ENCODE results near the gene CACNA1S. TPM values are rescaled to one million over a fixed set of nuclear protein-coding genes. Genes with fewer than 3 reads are reported as not detected.

Gene CACNA1S
- total and polyA plus RNA-seq, 2 of the 13 experiments (the other 11 are each of a cell fraction or from before 2014, with no cell fraction given): not detected

DNA sequence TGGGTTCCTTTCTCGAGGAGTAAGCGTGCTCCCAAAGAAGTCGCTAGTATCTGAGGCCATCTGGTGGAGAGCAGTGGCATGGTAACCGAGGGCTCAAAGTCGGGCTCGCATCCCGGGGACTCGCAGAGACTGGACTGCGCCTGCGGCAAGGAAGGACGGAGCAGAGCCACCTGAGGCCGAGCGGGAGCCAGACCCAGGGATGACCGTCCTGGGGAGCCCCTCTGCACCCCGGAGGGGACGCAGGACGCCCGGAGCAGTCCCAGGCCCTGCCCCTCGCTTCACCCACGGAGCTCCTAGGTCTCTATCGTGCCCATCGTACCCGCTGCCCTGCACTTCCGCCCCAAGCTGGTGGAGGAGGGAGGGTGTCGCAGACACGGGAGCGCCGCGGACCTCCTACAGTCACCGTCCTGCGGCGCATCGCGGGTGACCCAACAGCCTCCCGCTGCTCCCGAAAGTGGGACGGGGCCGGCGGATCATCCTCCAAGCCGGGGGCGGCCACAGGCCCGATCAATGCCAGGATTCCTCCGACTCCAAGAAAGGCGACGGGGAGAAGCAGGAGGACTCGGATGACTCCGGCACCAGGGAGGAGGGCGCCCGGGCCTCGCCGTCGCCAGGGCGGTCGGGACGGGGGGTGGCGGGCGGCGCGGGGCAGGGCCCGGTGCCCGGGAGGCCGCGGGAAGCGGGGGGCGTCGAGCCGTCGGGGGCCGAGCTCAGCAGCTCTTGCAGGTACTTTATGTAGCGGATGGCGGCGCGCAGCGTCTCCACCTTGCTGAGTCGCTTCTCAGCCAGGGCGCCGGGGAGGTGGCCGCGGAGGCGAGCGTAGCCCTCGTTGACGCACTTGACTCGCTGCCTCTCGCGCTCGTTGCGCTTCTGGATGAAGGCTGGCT is 2.3 kb upstream of the CACNA1S start (continued):
- TF ChIP-seq, protein P1, sequence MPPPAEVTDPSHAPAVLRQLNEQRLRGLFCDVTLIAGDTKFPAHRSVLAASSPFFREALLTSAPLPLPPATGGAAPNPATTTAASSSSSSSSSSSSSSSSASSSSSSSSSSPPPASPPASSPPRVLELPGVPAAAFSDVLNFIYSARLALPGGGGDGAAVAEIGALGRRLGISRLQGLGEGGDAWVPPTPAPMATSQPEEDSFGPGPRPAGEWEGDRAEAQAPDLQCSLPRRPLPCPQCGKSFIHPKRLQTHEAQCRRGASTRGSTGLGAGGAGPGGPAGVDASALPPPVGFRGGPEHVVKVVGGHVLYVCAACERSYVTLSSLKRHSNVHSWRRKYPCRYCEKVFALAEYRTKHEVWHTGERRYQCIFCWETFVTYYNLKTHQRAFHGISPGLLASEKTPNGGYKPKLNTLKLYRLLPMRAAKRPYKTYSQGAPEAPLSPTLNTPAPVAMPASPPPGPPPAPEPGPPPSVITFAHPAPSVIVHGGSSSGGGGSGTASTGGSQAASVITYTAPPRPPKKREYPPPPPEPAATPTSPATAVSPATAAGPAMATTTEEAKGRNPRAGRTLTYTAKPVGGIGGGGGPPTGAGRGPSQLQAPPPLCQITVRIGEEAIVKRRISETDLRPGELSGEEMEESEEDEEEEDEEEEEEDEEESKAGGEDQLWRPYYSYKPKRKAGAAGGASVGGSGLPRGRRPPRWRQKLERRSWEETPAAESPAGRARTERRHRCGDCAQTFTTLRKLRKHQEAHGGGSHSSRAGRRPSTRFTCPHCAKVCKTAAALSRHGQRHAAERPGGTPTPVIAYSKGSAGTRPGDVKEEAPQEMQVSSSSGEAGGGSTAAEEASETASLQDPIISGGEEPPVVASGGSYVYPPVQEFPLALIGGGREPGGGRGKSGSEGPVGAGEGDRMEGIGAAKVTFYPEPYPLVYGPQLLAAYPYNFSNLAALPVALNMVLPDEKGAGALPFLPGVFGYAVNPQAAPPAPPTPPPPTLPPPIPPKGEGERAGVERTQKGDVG (CRISPR knock-in tag; IDR thresholded peaks at IDR 0.05; ENCODE audit: borderline replicate concordance): no peak
- 0 out of 2 replicates have a peak, but pooled peaks have one; percentile 23 for TF ChIP-seq SAP130 (CRISPR knock-in tag; IDR thresholded peaks at IDR 0.05; ENCODE audit: low read depth)
- TF ChIP-seq, protein P2, sequence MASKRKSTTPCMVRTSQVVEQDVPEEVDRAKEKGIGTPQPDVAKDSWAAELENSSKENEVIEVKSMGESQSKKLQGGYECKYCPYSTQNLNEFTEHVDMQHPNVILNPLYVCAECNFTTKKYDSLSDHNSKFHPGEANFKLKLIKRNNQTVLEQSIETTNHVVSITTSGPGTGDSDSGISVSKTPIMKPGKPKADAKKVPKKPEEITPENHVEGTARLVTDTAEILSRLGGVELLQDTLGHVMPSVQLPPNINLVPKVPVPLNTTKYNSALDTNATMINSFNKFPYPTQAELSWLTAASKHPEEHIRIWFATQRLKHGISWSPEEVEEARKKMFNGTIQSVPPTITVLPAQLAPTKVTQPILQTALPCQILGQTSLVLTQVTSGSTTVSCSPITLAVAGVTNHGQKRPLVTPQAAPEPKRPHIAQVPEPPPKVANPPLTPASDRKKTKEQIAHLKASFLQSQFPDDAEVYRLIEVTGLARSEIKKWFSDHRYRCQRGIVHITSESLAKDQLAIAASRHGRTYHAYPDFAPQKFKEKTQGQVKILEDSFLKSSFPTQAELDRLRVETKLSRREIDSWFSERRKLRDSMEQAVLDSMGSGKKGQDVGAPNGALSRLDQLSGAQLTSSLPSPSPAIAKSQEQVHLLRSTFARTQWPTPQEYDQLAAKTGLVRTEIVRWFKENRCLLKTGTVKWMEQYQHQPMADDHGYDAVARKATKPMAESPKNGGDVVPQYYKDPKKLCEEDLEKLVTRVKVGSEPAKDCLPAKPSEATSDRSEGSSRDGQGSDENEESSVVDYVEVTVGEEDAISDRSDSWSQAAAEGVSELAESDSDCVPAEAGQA (IDR thresholded peaks at IDR 0.05; ENCODE audit: low read depth): no peak
- TF ChIP-seq, protein P2 (CRISPR knock-in tag; IDR thresholded peaks at IDR 0.05; ENCODE audit: borderline replicate concordance): no peak
- TF ChIP-seq ZNF468 (CRISPR knock-in tag; IDR thresholded peaks at IDR 0.05): no peak
- TF ChIP-seq, protein P3, sequence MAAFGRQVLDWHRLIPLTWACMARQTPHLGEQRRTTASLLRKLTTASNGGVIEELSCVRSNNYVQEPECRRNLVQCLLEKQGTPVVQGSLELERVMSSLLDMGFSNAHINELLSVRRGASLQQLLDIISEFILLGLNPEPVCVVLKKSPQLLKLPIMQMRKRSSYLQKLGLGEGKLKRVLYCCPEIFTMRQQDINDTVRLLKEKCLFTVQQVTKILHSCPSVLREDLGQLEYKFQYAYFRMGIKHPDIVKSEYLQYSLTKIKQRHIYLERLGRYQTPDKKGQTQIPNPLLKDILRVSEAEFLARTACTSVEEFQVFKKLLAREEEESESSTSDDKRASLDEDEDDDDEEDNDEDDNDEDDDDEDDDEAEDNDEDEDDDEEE (CRISPR knock-in tag; IDR thresholded peaks at IDR 0.05): no peak
- TF ChIP-seq ZNF768 (CRISPR knock-in tag; IDR thresholded peaks at IDR 0.05): 0 out of 2 replicates have a peak, but pooled peaks have one; percentile 13
- peak; percentile 38 for TF ChIP-seq IKZF4 (CRISPR knock-in tag; IDR thresholded peaks at IDR 0.05; ENCODE audit: borderline replicate concordance, low read depth, not compliant biosample characterization)
- TF ChIP-seq PAXIP1 (CRISPR knock-in tag; conservative IDR thresholded peaks at IDR 0.05): no peak
- TF ChIP-seq NRL (CRISPR knock-in tag; IDR thresholded peaks at IDR 0.05; ENCODE audit: borderline replicate concordance): peak; percentile 25; the same call in 1 of the 2 replicates
- TF ChIP-seq SPEN (CRISPR knock-in tag; IDR thresholded peaks at IDR 0.05; ENCODE audit: low read depth): peak; percentile 32; the same call in 1 of the 2 replicates
- no peak for TF ChIP-seq IKZF1 (IDR thresholded peaks at IDR 0.05)
- TF ChIP-seq, protein P4, sequence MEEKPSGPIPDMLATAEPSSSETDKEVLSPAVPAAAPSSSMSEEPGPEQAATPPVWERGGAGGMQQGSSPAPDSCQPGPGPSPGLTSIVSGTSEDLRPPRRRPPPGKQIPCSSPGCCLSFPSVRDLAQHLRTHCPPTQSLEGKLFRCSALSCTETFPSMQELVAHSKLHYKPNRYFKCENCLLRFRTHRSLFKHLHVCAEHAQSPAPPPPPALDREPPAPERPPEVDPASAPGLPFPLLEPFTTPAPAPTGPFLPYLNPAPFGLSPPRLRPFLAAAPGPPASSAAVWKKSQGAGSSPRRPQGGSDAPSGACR (CRISPR knock-in tag; IDR thresholded peaks at IDR 0.05): no peak
